ENCODE measurements around the gene GFM2. TPM values are rescaled to one million over a fixed set of nuclear protein-coding genes. Genes with fewer than 3 reads are reported as not detected.

GFM2 gene
- total and polyA plus RNA-seq, 2 experiments from 2014 or later, result 28.5 to 50.1 TPM

DNA sequence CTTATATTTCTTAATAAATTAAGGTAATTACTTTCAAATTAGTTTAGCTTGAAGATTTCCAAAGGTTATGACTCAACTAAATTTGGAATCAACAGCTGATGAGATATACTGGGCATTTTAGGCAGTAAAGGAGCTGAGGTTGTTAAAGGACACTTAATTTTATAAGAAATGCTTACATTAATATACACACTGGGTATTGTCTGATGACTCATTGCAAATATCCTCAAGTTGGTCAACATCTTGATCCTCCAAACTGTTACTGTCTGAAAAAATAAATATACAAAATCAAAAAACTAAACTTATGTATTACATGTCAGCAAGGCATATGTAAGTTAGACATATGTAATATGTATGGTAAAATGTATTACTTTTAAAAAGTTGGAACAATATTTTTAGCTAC is 3.4 kb downstream of the GFM2 start:
- ATAC-seq (no peak), DNase-seq (ENCODE audit: low spot score) (no peak)
- Mint-ChIP-seq H3K36me3 (ENCODE audit: low read depth) (peaks cover 19% of the 10 kb centered on the region), H3K27ac (no peak overlapping the region), H3K4me3 (no peak overlapping the region), H3K9me3 (no peaks in the 10 kb centered on the region), H3K27me3 (ENCODE audit: insufficient read depth, low read depth, poor library complexity) (no peaks in the 10 kb centered on the region), H3K4me1 (peaks cover 11% of the 10 kb centered on the region)
- Histone ChIP-seq H3K27ac (ENCODE audit: low read depth) (no peak overlapping the region), H3K27me3 (ENCODE audit: insufficient read depth) (no peaks in the 10 kb centered on the region), H3K79me2 (replicated peaks; ENCODE audit: insufficient read depth) (peaks cover 55% of the 10 kb centered on the region), H4K20me1 (replicated peaks; ENCODE audit: insufficient read depth) (peaks cover 5% of the 10 kb centered on the region; the same call in 1 of the 2 replicates), H3K4me2 (no peak overlapping the region), H3K4me1 (ENCODE audit: insufficient read depth) (peaks cover 5% of the 10 kb centered on the region), H3K9me2 (ENCODE audit: insufficient read depth) (no peaks in the 10 kb centered on the region), H3K36me3 (ENCODE audit: insufficient read depth) (peaks cover 19% of the 10 kb centered on the region; the same call in 1 of the 2 replicates), H3K4me3 (no peak overlapping the region), H3F3A (replicated peaks; ENCODE audit: low read depth) (peaks cover 5% of the 10 kb centered on the region), H2AFZ (no peak overlapping the region)
- TF ChIP-seq ZNF331 (CRISPR knock-in tag; IDR thresholded peaks at IDR 0.05; ENCODE audit: low read depth) (no peak), ZNF462 (CRISPR knock-in tag; IDR thresholded peaks at IDR 0.05) (no peak), CTCF (conservative IDR thresholded peaks at IDR 0.05; ENCODE audit: low read depth in 2 of 2) (no peak), ETS1 (IDR thresholded peaks at IDR 0.05) (no peak), JUNB (IDR thresholded peaks at IDR 0.05; ENCODE audit: unreplicated experiment) (no peak), POLR2AphosphoS5 (IDR thresholded peaks at IDR 0.05; ENCODE audit: low read depth) (no peak), CREB1 (CRISPR knock-in tag; IDR thresholded peaks at IDR 0.05; ENCODE audit: low read depth) (no peak)
